GM18505 (cell line): ENCODE measurements around the gene DNAH1.

Experiments used
- ATAC-seq: cut with Tn5 transposase; IDR thresholded peaks from one replicate; pipeline ENCODE4 v1.9.1; 2021; ENCODE audit not compliant: unreplicated experiment
- POLR2A ChIP-seq: IDR thresholded peaks from 4 replicates; pipeline ENCODE4 v1.6.1; 2011; ENCODE audit warnings: borderline replicate concordance; ENCODE audit not compliant: insufficient read depth, insufficient read length; ENCODE audit errors: extremely low read depth

The DNAH1 gene

DNA sequence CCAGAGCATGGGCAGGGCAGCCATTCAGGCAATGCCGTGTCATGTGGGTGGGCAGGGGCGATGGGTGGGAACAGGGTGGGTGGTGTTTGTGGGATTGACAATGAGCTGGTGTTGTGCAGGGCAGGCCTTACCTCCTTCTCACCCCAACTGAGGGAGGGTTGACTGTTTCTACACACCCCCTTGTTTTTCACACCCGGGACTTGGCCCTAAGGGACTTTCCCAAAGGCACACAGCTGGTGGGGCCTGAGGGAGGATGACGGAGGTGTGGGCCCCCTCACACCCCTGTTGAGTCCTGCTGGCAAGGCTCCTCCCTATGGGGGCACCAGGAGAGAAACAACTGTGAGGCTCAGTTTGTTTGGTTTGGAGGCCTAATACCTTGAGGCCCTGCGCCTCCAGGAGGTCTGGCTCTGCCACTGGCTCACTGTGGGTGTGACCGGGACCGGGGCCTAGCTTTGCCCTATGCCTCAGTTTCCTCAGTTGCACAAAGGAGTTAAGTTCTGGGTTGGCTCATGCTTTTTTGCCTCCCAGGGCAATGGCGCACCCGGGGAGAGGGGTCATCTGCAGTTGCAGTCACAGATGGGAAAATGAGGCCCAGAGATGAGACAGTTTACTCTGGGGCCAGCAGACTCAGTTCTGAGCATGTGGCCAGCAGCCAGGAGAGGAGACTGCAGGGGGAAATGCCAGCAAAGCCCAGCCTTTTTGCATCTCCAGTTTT lies 5.1 kb upstream of the DNAH1 start:
- no peak for ATAC-seq
- TF ChIP-seq POLR2A, result no peak

DNA sequence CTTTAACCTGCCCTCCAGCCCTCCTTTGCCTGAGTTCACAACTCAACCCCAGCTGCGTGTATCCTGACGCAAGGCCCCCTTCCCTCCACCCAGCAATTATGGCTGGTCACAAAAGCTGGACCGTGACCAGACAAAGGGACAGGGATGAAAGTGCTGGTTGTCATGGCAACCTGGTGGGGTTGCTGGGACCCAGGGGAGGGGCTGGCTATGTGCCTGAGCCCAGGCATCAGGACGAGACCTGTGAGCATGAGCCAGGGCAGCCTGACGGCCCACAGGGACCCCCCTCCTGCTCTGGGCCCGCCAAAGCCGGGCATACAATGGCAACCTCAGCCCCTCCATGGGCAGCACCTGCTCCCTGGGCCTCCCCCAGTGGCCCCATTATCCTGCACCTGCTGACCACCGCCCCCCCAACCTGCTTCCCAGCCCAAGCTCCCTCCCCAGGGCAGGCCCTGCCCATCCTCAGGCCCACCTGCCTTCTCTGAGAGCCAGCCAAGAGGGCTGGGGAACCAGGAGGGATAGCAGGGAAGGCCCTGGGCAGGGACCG lies 4.5 kb upstream of the DNAH1 start:
- ATAC-seq, result no peak
- no peak for TF ChIP-seq POLR2A

DNA sequence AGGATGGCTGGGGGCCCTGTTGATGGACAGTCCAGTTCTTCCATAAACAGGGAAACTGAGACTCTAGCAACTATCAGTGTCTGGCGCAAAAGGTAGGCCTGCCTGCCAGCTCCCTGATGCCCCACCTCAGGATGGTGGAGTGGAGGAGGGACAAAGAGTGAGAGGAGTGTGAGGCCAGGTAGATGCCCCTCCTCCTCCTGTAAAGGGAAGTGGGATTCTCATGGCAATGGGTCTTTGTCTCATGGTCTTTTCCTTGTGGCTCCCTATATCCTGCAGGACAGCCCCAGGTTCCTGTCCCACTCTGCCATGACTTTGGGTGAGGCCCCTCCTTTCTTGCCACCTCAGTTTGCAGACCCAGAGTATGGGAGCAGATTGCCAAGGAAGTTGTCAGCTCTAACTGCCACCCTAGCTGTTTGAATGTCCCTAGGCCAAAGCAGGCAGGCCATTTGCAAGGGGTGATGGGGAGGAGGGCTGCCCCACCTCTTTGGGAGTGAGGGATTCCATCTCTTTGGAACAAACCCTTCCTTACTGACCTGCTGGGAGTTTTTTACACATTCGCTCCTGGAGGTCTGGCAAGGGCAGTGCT lies 2.8 kb upstream of the DNAH1 start:
- ATAC-seq, result peak; percentile 8
- no peak for TF ChIP-seq POLR2A

DNA sequence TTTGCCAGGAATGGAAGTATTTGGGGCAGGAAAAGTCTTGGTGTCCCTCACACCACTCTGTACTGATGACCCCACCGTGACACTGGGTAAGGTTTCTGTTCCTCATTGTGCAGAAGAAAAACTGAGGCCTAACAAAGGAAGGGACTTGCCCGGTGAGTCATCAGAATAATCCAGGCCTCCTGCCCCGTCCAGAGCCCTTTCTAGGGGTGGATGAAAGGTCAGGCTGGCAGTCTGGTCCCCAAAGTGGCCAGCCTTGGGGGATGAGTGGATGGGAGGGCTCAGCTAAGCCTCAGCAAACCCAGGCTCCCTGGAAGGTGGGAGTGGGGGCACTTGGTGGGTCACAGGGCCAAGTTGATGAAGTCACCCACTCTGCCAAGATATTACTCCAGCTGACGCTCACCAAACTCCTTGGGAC lies 2.3 kb upstream of the DNAH1 start:
- peak; percentile 76 for ATAC-seq

DNA sequence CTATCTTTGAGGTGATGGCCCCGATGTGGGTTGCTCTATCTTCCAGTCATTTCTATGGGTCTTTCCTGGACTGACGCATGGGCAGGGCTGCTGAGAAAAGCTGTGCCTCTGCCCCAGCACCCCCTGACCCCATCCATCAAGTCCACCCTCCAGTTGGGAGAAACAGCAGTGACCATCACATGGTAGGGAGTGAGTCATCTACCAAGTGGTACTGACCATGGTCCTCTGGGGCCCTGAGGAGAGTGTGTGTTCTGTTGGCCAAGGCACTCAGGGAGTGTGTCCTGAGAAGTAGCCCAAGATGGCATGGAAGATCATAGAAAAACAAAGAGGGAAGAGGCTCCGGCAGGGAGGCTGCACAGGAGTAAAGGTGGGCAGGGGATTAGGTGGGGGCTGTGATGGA lies 1.6 kb upstream of the DNAH1 start:
- ATAC-seq, result no peak
- TF ChIP-seq POLR2A, result no peak

More for the DNA sequence above, 2.3 kb upstream of the DNAH1 start:
- TF ChIP-seq POLR2A, result no peak

DNA sequence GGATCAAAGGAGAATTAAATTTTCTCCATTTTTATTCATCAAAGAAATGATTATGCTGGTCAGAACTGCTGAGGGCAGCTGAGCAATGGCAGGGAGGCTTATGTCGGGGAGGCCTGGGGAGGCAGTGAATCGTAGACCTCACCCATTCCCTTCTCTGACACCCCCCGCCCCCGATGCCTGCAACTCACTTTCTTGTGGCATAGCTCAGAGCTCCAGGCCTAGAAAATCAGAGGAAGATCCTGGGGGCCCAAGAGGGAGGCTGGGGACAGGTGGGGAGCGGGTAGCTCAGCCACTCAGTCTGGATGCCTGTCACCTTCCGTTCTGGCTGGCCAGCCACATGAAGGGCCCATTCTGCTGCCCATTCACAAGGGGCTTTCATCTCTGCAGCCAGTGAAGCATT lies 1.1 kb upstream of the DNAH1 start:
- no peak for ATAC-seq
- no peak for TF ChIP-seq POLR2A

DNA sequence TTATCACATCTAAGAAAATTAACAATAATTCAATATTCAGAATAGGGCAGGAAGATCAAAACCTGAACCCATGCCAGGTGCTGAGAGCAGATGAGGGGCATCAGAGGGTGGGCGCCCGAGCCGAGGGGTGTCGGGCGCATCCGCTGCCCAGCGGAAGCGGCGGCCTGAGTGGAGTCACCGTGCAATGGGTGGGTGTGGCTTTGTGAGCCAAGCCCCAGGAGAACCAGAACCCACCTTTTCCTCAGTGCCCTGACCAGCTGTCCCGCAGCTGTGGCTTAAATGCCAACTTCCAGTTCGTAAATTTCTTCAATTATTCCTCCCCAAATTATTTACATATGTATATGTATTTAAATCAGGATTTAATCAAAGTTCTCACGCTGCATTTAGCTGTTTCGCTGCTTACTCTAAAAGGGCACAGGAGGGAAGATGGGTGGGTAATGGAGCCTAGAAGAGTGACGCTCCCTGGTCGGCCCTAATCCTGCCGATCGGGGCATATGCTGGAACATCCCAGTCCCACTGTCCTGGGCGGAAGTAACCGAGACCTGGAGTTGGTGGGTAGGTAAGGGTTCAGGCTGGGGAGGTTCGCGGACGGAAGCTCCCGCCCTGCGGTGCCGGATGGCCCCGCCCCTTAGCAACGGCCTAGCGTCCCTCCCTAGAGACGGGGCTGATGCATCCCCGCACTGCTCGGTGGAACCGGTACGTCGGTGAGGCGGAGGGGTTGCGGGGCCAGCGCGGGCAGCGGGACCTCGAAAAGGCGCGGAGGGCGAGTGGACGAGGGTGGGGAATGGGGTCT lies 1.3 kb downstream of the DNAH1 start:
- ATAC-seq, result no peak
- TF ChIP-seq POLR2A, result no peak

DNA sequence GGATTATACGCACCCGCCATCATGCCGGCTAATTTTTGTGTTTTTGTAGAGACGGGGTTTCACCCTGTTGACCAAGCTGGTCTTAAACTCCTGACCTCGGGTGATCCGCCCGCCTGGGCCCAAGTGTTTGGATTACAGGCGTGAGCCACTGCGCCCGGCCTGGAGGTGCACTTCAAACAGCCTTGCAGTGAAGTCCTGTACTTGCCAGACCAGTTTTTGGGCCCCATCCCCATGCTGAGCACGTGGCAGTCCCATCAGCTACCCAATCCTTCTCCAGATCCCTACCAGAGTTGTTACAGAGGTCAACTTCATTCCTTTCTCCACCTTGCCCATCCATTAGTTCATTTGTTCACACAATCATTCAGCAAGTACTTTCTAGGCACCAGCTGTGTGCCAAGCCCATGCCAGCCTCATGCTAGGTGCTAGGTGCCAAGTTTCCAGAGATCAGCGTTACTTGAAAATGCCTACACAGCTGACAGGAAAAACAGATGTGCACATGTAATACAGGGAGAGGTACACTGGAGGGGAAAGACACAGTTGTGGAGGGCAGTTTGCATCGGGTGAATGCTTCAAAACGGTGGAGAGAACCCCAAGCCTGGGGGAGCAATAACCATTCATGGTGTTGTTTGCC lies 2.2 kb downstream of the DNAH1 start:
- TF ChIP-seq POLR2A, result no peak
- no peak for ATAC-seq

DNA sequence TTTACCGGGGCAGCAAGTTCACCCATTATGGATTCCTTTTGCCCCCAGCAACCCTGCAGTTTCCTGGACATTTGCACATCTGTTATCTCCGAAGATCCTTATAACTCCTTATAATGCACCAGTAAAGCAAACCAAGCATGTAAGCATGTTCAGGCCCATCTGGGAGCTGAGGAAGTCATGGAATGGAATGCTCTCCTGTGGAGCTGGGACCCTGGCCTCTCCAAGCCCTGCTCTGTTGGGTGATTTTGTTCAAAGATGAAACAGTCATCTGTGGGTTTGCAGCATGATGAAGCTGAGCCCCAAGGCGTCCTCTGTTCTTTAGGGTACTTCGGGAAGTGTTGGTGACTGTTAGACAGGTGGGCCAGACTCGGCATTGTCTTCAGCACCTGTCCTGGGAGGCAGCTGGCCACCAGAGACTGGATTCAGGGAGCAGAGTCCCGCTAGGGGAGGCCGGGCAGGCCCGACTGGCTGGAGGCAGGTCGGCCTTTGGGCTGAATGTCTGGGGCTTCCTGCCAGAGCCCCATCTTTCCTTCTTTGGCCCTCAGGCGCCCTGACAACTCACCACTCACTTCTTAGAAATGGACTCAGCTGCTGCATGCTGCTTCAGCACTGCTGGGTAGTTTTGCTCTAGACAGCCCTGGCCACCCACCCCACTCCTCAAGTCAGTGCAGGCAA lies 3.9 kb downstream of the DNAH1 start:
- no peak for ATAC-seq
- TF ChIP-seq POLR2A, result no peak

DNA sequence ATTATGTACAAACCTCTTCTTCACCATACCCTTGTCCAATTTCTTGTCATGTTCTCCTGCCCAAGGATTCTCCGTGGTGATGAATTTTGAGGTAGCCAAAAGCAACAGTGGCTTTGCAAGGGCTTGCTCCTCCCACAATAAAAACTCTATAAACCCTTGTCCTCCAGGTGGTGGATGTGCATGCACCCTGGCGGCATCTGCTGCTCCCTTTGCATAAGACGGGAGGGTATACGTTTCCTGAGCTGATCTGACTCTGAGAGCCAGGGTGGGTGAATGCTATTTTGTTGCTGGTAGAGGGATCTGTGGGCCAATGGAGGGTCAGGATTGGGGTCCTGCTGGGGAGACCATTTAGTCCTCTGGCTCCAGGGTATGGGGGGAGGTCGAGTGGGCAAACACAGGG lies 5.4 kb downstream of the DNAH1 start:
- no peak for TF ChIP-seq POLR2A
- no peak for ATAC-seq

DNA sequence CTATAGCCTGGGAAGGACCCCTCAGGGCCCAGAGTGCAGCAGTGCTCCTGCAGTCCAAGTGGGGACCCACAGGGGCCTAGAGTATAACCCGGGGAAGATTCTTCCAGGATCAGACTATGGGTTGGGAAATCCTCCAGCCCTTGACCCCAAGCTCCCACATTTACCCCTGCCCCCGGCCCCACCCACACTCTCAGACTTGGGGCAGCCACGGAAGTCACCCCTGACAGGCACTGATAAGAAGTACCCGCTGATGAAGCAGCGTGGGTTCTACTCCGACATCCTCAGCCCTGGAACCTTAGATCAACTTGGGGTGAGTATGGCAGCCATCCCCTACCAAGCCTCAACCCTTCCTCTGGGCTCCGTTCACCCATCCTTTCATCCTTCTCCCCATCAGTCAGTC lies 6.3 kb downstream of the DNAH1 start:
- ATAC-seq, result no peak
- TF ChIP-seq POLR2A, result no peak

DNA sequence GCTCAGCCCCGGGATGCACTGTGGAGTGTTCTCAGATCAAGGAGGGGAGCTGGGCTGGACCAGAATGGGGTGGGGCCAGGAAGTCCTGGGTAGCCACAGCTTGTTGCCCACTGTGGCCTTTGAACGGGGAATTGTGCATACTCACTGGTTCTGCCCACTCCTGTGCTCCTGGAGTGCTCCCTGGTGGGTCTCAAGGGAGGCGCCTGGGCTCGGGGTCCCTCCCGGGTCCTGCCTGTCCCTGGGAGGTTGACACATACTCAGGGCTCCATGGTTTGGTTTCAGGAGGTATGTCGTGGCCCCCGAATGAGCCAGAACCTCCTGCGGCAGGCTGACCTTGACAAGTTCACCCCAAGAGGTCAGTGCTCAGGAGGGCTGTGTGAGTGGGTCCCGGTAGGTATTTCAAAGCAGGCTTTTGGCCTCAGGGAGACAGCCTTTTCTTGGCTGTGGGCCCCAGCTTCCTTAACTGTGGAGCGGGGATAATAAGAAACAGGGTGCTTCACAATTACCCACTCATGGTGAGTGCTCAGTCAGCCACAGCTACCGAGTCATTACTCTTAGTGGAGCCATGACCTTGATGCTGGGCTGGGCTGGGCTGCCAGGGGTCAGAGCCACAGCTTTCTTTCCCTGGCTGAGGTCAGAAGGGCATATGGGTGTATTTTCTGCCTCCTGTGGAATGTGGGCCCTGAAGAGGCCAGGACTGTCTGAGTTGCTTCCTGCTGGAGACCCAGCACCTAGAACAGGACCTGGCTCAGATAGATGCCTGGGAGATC lies 7.6 kb downstream of the DNAH1 start:
- no peak for ATAC-seq

More for the DNA sequence above, 7.6 kb downstream of the DNAH1 start:
- TF ChIP-seq POLR2A, result no peak
